SK-N-DZ (cell line): ENCODE results near the gene CCDC171.
"Not testable (repeated sequence)": the region's sequence is repeated elsewhere in the genome, so short reads cannot be mapped to it uniquely, and the experiment has no call there.

Experiments
- DNase-seq: peaks from one replicate; pipeline ENCODE4 v3.0.0-alpha.2; 2015; ENCODE audit warnings: low spot score

CCDC171 gene

DNA sequence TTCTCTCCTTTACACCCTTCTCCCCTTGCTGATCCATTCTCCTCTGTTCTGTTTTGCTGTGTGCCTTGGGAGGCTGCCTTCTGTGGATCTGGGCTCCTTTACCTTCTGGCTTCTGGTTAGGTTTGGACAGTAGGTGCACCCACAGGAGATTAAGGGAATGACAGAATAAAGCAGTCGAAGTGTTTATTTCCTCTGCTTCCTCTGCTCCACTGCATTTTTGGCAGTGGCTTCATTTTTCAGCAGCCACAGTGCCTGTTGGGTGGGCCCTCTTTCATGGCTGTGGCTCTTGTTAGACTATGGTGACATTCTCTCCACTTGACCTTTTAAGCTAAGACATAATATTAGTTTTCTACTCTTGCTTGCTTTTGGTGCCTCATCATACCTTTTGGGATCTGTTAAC, 144.1 kb downstream of the CCDC171 start:
- no peak for DNase-seq

DNA sequence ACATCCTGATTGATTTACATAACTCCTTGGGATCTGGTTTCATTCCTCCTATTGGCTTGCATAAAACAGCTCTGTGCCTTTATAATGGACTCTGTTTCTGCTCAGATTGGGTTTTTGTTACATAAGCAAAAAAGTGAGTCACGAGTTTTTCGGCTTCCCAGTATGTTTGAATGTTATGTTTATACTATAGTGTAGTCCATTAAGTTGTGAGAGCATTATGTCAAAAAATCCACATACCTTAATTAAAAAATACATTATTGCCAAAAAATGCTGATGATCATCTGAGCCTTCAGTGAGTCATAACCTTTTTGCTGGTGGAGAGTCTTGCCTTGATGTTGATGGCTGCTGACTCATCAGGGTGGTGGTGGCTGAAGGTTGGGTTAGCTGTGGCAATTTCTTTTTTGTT, 144.6 kb downstream of the CCDC171 start:
- no peak for DNase-seq

DNA sequence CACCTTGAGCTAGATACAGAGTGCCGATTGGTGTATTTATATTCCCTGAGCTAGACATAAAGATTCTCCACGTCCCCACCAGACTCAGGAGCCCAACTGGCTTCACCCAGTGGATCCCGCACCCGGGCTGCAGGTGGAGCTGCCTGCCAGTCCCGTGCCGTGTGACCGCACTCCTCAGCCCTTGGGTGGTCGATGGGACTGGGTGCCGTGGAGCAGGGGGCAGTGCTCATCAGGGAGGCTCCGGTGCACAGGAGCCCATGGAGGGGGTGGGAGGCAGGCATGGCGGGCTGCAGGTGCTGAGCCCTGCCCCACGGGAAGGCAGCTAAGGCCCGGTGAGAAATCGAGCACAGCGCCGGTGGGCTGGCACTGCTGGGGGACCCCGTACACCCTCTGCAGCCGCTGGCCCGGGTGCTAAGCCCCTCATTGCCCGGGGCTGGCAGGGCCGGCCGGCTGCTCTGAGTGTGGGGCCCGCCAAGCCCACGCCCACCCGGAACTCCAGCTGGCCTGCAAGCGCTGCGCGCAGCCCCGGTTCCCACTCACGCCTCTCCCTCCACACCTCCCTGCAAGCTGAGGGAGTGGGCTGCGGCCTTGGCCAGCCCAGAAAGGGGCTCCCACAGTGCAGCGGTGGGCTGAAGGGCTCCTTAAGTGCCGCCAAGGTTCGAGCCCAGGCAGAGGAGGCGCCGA, 147.2 kb downstream of the CCDC171 start:
- not testable (repeated sequence) for DNase-seq

DNA sequence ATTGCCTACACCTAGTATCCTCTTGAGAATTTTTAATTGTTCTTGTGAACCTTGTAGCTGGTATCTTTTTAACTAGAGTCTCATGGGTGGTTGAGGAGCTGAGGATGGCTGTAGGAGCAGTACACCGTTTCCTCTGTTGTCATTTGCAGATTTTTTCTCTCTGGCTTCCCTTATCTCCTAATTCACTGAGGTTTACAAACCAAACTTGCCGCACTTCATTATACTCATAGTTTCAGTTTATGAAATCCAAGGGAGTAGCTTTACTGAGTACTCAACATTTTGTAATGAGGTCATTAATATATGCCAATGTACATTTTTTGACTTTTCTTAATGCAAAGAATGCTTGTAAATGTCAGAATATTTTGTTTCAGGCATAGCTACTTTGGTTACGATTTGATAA, 154.2 kb downstream of the CCDC171 start:
- no peak for DNase-seq

DNA sequence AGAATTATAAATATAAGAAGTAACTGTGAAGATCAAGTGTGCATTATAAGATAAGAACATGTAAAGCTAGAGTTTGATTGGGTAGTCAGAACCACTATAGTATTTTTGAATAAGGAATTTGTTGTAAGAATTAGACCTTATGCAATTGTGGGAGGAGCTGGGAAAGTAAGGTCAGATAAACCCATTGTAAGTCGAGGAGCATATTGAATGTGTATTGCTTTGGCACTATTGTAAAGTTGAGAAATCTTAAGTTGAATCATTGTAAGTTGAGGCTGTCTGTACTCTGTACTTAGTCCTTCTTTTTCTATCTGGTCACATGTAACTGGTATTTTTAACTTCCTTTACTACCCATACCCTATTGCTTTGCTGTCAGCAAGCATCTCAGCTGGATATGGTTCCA, 158.7 kb downstream of the CCDC171 start:
- no peak for DNase-seq

DNA sequence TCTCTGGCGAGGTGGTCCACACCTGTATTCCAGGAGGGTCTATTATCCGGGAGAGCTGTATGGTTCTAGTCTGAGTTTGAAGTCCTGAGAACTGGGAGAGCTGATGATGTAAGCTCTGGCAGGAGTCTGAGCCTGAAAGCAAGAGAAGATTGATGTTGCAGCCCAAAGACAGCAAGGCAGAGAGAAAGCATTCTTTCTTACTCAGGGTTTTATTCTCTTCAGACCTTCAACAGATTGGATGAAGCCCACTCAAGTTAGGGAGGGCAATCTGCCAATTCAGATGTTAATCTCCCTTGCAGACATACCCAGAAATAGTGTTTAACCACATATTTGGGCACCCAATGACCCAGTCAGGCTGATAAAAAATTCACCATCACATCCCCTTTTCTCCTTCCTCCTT, 159.1 kb downstream of the CCDC171 start:
- no peak for DNase-seq

DNA sequence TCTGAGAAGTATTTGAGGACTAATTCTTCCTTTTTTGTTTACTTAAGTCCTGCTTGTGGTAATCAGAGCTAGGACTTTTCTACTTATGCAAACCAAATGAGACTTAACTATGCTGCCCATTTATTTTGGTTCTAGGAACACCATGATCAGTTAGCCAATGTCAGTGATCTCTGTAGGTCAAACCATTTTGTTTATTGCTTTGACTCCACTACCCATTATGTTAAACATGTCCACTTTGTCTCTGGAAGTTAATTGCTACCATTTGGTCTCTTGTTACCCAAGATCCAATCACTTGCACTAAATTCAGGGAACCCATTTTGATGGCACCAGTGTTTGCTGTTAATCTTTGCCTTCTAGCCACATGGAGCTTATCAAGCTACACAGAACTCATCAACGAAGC, 161.9 kb downstream of the CCDC171 start:
- DNase-seq: no peak

DNA sequence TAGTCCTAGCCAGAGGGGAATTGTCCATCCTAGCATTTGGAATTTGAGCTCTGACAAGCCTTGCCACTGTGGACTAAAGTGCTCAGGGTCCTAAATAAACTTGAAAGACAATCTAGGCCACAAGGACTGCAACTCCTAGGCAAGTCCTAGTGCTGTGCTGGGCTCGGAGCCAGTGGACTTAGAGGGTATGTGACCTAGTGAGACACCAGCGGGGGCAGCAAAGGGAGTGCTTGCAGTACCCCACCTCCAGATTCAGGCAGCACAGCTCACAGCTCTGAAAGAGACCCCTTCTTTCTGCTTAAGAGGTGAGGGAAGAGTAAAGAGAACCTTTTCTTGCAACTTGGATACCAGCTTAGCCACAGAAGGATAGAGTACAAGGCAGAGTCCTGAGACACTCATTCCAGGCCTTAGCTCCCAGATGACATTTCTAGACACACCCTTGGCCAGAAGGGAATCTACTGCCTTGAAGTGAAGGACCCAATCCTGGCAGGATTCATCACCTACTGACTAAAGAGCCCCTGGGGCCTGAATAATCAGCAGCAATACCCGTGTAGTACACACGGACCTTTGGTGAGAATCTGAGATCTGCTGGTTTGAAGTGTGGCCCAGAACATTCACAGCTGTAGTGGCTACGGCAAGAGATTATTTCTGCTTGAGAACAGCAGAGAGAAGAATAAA, 164.6 kb downstream of the CCDC171 start:
- no peak for DNase-seq

DNA sequence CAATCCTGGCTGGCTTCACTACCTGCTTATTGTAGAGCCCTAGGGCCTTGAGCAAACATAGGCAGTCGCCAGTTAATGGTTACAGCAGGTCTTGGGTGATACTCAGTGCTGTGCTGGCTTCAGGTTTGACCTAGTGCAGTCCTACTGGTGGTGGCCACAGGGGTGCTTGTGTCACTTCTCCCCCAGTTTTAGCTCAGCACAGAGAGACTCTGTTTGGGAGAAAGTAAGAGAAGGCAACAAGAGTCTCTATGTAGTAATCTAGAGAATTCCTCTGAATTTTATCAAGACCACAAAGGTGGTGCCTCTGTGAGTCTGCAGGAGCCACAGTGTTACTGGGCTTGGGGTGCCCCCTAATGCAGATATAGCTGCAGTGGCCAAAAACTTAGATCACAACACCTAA, 165.6 kb downstream of the CCDC171 start:
- no peak for DNase-seq

DNA sequence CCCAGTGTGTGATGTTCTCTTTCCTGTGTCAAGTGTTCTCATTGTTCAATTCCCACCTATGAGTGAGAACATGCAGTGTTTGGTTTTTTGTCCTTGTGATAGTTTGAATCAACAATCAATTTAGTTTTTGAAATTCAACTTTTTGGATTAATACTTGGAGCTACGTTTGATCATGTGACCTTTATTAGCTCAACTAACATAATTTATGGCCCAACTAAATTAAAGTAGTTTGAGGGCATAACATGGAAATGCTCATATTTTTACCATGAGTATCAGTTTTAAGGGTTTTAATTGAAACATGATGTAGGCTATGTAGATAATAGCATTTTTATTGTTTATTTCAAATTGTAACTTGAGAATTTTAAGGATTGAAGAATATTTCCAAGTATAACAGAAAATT, 168.0 kb downstream of the CCDC171 start:
- DNase-seq: no peak

DNA sequence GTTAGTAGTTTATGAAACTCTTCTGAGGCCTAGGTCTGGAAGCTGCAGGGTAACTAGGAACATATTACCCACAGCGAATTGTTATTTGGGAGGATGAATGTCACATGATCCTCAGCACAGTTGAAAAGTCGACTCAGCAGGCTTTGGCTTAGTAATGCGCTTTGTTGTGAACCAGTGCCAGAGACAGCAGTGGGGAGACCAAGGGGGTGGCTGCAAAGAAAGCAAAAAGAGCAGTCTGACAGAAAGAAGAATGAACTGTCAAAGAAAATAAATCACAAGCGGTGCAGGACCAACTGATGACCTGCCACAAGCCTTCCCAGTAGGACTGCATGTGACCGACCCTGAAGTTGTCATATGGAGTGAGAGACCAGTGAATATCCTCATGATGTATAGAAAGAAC, 170.0 kb downstream of the CCDC171 start:
- no peak for DNase-seq

DNA sequence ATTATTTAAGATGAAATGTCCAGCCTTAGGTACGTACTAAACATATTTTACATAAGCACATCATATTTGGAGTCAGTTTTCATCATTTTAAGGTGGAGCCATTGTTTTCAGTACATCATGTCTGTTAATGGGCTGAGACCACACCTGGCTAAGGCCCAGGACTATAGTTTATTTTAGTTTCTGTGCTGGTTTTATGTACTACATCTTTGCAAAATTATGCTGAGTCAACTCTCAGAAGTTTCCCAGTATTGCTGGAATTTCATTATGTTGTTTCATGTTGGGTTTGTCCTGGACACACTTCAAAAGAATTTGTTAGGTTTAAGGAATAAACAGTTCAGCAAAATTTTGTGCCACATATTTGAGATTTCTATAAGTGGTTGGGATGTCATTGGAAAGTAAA, 171.2 kb downstream of the CCDC171 start:
- DNase-seq: no peak

DNA sequence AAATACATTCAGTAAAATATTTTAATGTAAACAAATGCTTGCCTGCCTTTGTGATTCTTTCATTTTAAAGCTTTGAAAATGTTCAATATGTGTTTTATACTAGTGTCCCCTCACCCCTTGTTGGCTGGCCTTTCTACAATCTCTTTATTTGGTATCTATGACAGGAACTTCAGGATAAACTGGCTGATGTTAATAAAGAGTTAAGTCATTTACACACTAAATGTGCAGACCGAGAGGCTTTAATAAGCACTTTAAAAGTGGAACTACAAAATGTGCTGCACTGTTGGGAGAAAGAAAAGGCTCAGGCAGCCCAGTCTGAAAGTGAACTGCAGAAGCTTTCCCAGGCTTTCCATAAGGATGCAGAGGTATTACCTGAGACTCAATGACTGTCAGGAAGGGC, 171.8 kb downstream of the CCDC171 start:
- DNase-seq: no peak

DNA sequence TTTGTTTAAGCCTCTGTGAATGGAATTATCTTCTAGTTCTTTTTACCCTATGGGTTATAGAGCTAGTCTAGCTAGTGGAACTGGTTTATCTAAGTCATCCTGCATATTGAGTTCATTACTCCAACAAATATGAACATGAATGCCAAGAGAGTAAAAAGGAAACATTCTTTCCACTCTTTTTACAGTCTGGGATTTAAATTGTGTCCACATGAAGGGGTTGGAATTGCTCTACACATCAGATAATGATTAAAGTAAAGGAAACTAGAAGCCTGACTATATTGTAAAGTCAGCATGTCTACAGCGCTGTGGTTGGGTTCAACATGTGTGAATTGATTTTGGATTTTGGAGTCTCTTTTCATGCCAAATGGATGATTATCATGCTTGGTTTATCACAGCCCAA, 173.1 kb downstream of the CCDC171 start:
- DNase-seq: no peak

DNA sequence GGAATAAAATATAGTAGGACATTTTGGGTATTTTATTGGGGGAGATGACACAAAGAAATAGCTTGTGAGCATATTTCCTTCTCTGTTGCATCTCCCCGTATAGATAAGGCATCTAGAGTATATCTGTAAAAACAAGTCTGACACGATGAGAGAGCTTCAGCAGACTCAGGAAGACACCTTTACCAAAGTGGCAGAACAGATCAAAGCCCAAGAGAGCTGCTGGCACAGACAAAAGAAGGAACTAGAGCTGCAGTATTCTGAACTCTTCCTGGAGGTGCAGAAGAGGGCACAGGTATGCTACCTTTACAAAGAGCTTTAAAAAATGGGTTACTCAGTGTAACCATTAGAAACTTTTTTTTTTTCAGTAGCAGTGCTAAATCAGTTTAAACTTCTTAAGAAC, 176.7 kb downstream of the CCDC171 start:
- no peak for DNase-seq

DNA sequence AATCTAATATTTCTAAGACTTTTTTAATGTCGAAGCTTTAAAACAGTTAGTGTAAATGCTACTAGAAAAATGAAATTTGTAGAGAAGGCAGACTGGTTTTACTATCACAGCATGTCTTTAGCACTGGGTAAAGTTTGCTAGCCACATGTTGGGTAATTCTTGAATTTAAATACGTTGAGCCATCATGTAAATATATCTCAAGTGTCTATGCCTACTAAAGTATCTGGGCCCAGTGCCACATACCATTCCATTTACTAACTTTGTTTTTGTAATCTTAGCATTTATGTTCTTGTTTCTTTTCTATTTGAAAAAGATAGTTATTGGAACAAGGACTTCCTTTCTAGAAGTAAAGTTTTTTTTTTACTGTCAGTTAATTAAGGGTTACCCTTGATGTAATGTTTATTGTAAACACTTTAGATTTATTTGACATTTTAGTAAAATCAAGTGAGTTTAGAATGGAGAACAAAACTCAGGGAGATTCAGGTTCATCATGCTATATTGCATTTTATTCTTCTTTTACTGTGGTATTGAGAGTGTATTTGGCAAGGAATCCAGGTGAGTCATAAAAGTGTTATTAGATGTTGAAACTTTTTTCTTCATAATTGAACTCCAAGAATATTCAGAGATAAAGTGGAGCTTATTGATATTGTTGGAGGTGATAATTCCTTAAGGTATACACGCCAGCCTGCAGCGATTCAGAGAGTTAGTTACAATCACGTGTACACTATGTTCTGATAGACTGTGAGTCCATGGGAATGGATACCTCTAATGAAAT, 182.4 kb downstream of the CCDC171 start:
- DNase-seq: no peak

DNA sequence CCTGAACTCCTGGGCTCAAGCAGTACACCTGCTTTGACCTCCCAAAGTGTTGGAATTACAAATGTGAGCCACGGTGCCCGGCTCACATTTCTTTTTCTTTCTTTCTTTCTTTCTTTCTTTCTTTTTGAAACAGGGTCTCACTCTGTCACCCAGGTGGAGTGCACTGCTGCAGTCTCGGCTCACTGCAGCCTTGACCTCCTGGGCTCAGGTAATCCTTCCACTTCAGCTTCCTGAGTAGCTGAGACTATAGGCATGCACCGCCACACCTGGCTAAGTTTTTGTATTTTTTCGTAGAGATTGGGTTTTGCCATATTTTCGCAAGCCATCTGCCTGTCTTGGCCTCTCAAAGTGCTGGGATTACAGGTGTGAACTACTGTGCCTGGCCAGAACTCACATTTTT, 183.7 kb downstream of the CCDC171 start:
- DNase-seq: no peak

DNA sequence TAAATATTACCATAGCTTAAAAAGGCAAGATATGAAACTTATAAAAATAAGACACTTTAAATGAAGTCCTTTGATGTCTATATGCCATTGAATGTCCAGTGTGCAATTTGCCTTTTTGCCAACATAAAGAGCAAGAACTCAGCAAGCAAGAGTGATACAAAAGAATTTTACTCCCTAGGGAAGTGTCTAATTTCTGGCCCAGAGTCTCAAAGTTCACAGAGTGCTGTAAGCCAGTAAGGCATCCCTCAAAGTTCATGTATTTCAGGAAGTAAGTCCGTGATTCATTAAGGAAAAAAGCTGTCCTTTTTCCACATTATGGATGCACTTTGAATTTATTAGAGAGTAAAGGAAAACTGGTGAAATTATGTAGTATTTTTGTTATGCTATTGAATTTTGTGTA, 185.2 kb downstream of the CCDC171 start:
- no peak for DNase-seq

DNA sequence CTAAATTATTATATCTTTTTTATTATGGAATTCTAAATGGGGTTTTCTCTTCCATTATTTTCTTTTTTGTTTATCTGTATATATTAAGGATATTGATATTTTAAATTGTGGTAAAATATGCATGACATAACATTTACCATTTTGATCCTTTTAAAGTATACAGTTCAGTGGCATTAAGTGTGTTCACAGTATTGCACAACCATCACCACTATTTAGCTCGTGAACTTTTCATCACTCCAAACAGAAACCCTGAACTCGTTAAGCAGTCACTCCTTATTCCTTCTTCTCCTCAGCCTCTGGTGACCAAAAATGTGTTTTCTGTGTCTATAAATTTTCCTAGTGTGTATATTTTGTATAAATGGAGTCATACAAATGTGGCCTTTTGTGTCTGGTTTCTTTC, 188.2 kb downstream of the CCDC171 start:
- no peak for DNase-seq

DNA sequence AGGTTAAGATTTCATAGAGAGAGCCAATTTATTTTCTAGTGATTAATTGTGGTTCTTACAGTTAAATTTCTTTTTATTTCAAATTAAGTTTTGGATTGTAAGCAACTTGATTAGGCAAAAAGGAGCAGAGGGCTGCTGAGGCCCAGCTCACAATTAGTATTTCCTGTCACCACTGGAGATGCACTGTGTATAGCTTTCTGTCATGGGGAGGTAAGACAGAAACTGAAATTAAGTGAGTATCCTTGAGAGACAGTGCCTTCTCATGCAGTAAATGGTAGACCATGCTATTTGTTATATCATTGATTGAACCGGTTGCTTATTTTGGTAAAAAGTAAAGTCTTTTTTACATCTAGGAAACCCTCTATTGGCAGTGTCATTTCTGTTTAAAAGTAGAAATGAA, 190.7 kb downstream of the CCDC171 start:
- no peak for DNase-seq

DNA sequence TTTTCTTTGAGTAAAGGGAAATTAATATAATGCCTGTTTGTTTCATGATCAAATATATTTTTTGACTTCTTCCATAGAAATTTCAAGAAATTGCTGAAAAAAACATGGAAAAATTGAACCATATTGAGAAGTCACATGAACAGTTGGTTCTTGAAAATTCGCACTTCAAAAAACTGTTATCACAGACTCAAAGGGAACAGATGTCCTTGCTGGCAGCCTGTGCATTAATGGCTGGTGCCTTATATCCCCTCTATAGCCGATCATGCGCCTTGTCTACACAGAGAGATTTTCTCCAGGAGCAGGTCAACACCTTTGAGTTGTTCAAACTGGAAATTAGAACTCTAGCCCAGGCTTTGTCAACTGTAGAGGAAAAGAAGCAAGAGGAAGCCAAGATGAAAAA, 191.4 kb downstream of the CCDC171 start:
- DNase-seq: no peak

DNA sequence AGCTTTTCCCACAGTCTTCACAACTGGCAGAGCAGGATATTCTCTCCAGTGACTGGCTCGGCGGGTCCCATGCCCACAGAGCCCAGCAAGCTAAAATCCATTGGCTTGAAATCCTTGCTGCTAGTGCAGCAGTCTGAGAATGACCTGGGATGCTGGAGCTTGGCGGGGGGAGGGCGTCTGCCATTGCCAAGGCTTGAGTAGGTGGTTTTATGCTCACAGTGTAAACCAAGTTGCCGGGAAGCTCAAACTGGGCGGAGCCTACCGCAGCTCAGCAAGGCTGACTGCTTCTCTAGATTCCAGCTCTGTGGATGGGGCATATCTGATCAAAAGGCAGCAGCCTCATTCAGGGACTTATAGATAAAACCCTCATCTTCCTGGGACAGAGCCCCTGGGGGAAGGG, 194.1 kb downstream of the CCDC171 start:
- DNase-seq: no peak

DNA sequence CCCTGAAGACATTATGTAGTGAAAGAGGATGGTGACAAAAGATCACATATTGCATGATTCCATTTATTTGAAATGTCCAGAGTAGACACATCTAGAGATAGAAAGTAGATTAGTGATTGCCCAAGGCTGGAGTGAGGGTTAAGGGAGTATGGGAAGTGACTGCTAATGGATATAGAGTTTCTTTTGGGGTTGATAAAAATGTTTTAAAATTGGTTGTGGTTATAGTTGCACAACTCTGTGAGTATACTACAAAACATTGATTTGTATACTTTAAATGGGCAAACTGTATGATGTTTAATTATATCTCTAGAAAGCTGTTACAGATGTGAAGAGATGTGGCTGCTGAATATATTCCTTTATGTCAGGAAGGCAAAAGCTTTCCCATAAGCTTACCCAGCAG, 202.8 kb downstream of the CCDC171 start:
- DNase-seq: no peak
